Aorta (tissue), 5 donors: ENCODE measurements around the gene CDC6. TPM values are rescaled to one million over a fixed set of nuclear protein-coding genes. Genes with fewer than 3 reads are reported as not detected.
A peak's percentile ranks its signal among the peaks of the same experiment; 100 is the strongest.

ENCODE experiments used
- ATAC-seq: fragments of 200-7000 bp; cut with Tn5 transposase; one replicate; pipeline ENCODE4 v1.9.1; 2022; ENCODE audit warnings: moderate library complexity; ENCODE audit not compliant: low FRiP score
- DNase-seq, 2 donors: peaks; one replicate each; pipeline ENCODE4 v3.0.0-alpha.2; 2020
- H3K27ac ChIP-seq, 2 donors: one replicate each; pipeline ENCODE4 v1.5.1; 2013; ENCODE audit warnings: low read length in 2 of 2, mild to moderate bottlenecking in 2 of 2, moderate library complexity in 2 of 2, control low read depth in 1 of 2, inconsistent platforms in 1 of 2, low read depth in 1 of 2
- H3K27me3 ChIP-seq, 2 donors: one replicate each; pipeline ENCODE4 v1.6.1; 2013; ENCODE audit warnings: control low read depth in 1 of 2, low read length in 1 of 2, mild to moderate bottlenecking in 1 of 2, moderate library complexity in 1 of 2; ENCODE audit not compliant: insufficient read depth in 2 of 2, control insufficient read depth in 1 of 2
- H3K36me3 ChIP-seq, 2 donors: one replicate each; pipeline ENCODE4 v1.6.1; 2013; ENCODE audit warnings: control low read depth in 1 of 2, low read length in 1 of 2, mild to moderate bottlenecking in 1 of 2; ENCODE audit not compliant: insufficient read depth in 2 of 2, control insufficient read depth in 1 of 2
- H3K4me1 ChIP-seq, 2 donors: one replicate each; pipeline ENCODE4 v1.6.1; 2013; ENCODE audit warnings: low read length in 2 of 2, control low read depth in 1 of 2, mild to moderate bottlenecking in 1 of 2, moderate library complexity in 1 of 2; ENCODE audit not compliant: insufficient read depth in 2 of 2, control insufficient read depth in 1 of 2
- H3K4me3 ChIP-seq, 2 donors: one replicate each; pipeline ENCODE4 v1.5.1; 2013; ENCODE audit warnings: low read length in 2 of 2, control low read depth in 1 of 2, mild to moderate bottlenecking in 1 of 2
- H3K9me3 ChIP-seq: one replicate; pipeline ENCODE4 v1.6.1; 2013; ENCODE audit warnings: mild to moderate bottlenecking, low read length; ENCODE audit not compliant: control insufficient read depth
- WGBS, 2 donors: extraction: QIAGEN DNeasy Blood & Tissue Kit; methylation state at CpG; one replicate each; pipeline ENCODE4 v1.1.7; 2013; 5-methylcytosine and 5-hydroxymethylcytosine counted together
- intact Hi-C, 2 donors: fragments of 100-400 bp; cut with DNase I; formaldehyde crosslinking; loops; one replicate each; pipeline versions ENCODE4 v1.14.2 to v1.15.0; 2022
- polyA plus RNA-seq, 2 donors: library from polyadenylated mRNA; stranded (reverse); fragments of 200-250 nt; gene quantifications; one replicate each; pipeline ENCODE4 v1.2.3, GENCODE V29; 2013
- total RNA-seq, 2 donors: library from RNA; stranded (reverse); fragmentation: NEBNext Ultra II Directional; extraction: Animal tissue kit (Norgen Biotek cat#: 25700); gene quantifications; one replicate each; pipeline ENCODE4 v1.2.1, GENCODE V29; 2021
- donor health status: healthy with polysubstance abuse.
- donor health status: Bipolar disorder and iron deficiency.
- donor health status: DM: no; HTN: no; CAD: no.
- donor health status: DM: no; HTN: no; CAD: no.
- donor health status: DM: yes; HTN: yes; CAD: no.

CDC6 gene
- total and polyA plus RNA-seq, 4 donors, result 0.38 to 2.5 (median 1.7) TPM

DNA sequence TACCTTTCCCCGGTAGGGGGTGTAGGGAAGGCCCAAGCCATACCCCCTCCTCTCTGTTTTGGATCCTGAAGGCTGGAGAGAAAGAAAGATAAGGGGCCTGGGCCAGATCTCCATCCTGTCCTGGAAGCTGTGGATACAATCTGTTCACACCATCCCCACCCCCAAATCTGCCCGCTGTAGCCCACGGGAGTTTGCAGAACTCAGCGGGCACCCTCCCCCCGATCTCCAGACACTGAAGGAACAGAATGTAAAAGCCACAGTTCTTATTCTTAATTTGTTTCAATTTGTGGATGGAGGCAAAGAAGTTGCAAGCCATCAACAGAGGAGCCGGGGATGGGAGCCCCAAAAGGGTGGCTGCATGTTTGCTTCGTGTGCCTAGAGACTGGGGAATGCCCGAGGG lies 49.7 kb downstream of the CDC6 start:
- H3K4me1 ChIP-seq, result peaks cover 0 to 3% of the 10 kb centered on the region in 2 donors
- no peaks in the 10 kb centered on the region for H3K27me3 ChIP-seq
- H3K27ac ChIP-seq, result no peak overlapping the region
- WGBS, 2 donors, result 81 to 86% methylated on average over 8 of the region's 8 CpGs
- ATAC-seq (no peak), DNase-seq (no peak)
- no peaks in the 10 kb centered on the region for H3K36me3 ChIP-seq
- H3K9me3 ChIP-seq, result no peaks in the 10 kb centered on the region
- H3K4me3 ChIP-seq, result no peak overlapping the region
- intact Hi-C loops, result loop anchor here in 1 of 2 donors (10.0 kb wide), 1 partner anchor 243 kb away; no protein-coding TSS in a partner anchor

DNA sequence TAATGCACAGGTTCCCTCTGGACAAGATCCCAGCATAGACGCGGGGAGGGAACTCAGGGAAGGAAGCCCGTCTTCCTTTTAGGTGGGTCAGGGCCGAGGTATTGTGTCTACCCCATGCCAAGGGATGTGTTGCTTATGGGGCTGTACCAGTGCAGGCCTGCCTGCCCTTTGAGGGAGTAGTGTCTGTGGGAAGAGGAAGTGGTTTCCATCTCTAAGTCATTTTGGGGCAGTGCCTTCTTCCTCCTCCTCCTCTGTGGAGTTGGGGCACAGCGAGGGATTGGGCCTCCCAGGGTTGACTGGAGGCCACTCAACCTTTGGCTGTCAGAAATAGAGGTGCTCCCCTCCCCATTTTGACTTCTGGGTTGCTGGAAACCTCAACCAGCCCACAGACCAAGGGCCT lies 50.4 kb downstream of the CDC6 start:
- Histone ChIP-seq H3K36me3 (no peaks in the 10 kb centered on the region), H3K27me3 (no peaks in the 10 kb centered on the region), H3K9me3 (no peaks in the 10 kb centered on the region), H3K4me3 (no peak overlapping the region), H3K27ac (no peak overlapping the region), H3K4me1 (no peaks in the 10 kb centered on the region)
- 89 to 97% methylated on average over 5 of the region's 5 CpGs for WGBS, 2 donors
- ATAC-seq (no peak), DNase-seq (no peak)
- intact Hi-C loops, result loop anchor here in 1 of 2 donors (10.0 kb wide), 1 partner anchor 243 kb away; no protein-coding TSS in a partner anchor

DNA sequence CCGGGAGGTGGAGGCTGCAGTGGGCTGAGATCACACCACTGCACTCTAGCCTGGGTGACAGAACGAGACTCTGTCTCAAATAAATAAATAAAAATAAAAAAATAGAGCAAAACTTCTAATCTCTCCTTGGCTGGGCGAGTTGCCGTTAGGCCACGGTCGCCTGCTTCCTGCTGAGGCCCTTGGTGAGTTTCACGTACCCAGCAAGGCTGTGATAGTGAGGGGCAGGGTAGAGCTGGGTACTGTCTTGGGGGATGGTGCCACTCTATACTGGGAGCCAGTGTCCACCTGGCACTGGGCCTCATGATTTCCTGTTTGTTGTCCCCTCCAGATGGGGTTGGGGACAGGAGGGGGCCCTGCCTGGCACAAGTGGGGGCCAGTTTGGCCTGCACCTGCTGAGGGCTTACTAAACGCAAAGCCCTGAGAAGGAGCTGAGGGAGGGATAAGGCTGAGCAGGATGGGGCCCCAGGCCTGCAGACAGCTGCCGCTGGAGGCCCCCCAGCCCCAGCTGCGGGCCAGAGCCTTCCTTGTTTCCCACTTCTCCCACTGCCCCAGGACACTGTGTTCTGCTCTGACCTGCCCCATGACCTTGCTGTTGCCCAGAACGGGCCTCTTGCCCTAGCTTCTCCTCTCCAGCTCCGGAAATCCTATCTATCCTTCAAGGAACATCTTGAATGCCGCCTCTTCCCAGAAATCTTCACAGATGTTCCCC lies 51.4 kb downstream of the CDC6 start:
- no peak overlapping the region for H3K27ac ChIP-seq
- H3K4me3 ChIP-seq, result no peak overlapping the region
- intact Hi-C loops, result loop anchor here in 1 of 2 donors (10.0 kb wide), 1 partner anchor 244 kb away; no protein-coding TSS in a partner anchor
- H3K36me3 ChIP-seq, result no peaks in the 10 kb centered on the region
- no peaks in the 10 kb centered on the region for H3K4me1 ChIP-seq
- DNase-seq (no peak), ATAC-seq (no peak)
- H3K9me3 ChIP-seq, result no peaks in the 10 kb centered on the region
- 85 to 88% methylated on average over 13 of the region's 13 CpGs for WGBS, 2 donors
- H3K27me3 ChIP-seq, result no peaks in the 10 kb centered on the region

DNA sequence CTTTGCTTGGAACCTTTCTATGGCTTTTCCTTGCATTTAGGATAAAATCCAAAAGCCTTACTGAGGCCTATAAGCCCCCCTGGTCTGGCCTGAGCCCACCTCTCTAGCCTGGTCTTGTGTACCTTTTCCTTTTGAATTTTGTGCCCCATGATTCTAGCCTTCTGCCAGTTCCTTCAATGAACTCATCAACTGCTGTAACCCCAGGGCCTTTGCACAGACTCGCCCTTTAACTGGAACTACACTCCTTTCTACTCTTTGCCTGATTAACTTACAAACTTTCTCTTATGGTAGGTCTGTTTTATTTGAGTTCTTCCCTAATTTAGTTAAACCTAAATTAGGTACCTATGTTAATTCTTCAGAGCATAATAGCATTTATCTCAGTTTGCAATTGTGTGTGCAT lies 52.6 kb downstream of the CDC6 start:
- 96% methylated on average over 1 of the region's 1 CpG for WGBS, 2 donors
- no peaks in the 10 kb centered on the region for H3K9me3 ChIP-seq
- H3K36me3 ChIP-seq, result no peaks in the 10 kb centered on the region
- H3K4me1 ChIP-seq, result no peaks in the 10 kb centered on the region
- H3K27me3 ChIP-seq, result no peaks in the 10 kb centered on the region
- ATAC-seq (no peak), DNase-seq (no peak)
- intact Hi-C loops, result no loop called here
- H3K4me3 ChIP-seq, result no peak overlapping the region
- no peak overlapping the region for H3K27ac ChIP-seq

DNA sequence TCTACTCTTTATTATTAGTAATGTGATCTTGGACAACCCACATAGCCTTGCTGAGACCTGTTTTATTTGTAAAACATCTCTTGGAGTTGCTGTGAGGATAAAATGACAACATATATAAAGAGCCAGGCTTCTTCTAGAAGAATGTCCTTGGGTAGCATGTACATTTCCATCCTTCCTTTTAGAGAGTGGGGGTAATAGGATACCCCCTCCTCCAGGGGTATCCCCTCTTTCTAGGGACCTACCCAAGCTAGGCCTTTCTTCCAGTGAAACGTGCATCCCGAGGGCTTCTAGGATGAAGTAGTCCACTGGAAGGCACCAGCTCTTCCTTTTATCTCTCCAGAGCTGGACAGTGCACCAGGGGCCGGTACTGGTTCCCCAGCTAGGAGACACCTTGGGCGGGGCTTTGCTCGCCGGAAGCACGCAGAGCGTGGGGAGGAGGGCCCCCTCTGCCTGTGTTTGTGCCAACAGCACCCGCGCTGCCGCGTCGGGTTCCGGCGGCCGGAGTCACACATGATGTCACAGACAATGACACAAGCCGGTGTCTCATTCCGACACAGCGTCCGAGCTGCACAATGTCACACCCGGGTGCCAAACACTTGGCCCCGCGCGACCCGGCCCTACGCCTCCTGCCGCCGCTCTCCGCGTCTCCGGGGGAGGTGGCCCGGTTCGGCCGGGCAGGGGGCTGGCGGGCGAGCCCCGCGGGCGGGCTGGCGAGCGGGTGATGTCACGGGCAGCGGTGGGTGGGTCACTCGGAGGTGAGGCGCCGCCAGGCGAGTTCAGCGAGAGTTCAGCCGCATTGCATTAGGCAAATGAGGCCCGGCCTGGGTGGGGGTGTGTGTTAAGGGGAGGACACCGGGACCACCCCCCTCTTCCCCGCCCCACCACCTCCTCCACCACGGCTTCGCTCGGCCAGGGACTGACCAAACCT lies 53.5 kb downstream of the CDC6 start:
- ATAC-seq (peak; percentile 73), DNase-seq (peak; percentile 96 to 98)
- H3K4me1 ChIP-seq, result no peaks in the 10 kb centered on the region
- H3K9me3 ChIP-seq, result no peaks in the 10 kb centered on the region
- H3K4me3 ChIP-seq, result peak overlapping the region; percentile 88 to 90
- intact Hi-C loops, result no loop called here
- WGBS, 2 donors, result 1% methylated on average over 55 of the region's 55 CpGs
- H3K27me3 ChIP-seq, result no peaks in the 10 kb centered on the region
- H3K36me3 ChIP-seq, result no peaks in the 10 kb centered on the region
- peak overlapping the region; percentile 17 to 54 for H3K27ac ChIP-seq

DNA sequence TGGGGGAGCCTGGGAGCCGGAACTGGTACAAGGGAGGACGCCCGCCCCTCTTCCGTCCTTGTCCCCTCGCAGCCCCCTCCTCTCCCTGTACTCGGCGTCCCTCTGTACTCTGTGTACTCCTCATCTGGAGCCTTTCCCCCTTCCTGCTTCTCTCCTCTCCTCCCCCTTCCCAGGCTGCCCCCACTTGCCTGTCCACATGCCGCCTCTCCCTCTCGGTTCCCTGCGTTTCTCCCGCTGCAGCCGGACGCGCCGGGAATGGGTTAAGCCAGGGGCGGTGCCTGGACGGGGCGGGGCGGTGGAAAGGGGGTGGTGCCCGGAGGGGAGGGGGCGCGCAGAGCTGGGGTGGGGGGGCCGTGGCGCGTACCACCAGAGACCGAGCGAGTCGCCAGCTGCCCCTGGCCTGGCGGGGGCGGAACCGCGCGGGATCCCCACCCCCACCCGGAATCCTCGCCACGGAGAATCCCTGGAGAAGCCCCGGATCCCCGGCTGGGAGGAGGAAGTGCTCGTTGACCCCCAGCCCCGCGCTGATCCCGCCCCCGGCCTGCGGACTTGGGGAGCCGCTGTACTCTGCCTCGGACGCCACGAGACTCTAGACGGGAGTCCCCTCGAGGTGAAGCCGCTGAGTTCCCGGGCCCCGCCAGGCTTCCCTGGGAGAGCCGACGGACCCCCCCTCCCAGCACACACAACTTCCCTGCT lies 54.3 kb downstream of the CDC6 start:
- Histone ChIP-seq H3K36me3 (no peaks in the 10 kb centered on the region), H3K27ac (peak overlapping the region; percentile 17 to 69), H3K4me3 (peak overlapping the region; percentile 88 to 90), H3K4me1 (no peaks in the 10 kb centered on the region), H3K9me3 (no peaks in the 10 kb centered on the region), H3K27me3 (no peaks in the 10 kb centered on the region)
- 0 to 1% methylated on average over 32 to 55 of the region's 55 CpGs for WGBS, 2 donors
- intact Hi-C loops, result no loop called here
- DNase-seq (peak; percentile 91 to 94), ATAC-seq (peak; percentile 80)

DNA sequence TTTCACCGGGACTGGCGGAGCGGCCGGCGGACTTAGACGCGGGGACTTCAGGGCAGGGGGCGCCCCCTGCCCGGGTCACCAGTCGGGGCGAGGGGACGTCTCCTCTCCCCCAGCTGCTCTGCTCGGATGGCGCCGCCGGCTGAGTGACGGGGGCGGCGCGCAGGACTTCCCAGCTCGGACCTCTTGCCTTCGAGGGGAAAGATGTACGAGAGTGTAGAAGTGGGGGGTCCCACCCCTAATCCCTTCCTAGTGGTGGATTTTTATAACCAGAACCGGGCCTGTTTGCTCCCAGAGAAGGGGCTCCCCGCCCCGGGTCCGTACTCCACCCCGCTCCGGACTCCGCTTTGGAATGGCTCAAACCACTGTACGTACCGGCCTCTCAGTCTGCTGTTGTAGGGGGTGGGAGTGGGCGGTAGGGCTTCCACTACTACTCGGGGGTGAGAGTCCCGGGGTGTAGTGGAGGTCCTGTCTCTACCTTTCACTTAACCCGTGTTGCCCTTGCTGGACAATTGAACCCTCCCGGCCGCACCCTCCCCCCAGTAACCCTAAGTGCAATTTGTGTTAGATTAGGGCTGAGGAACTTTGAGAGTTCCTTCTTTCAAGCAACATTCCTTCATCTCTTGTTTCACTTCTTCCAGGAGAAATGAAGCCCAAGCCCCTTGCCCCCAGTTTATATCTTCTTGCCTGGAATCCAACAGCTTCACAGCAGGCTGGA lies 55.0 kb downstream of the CDC6 start:
- Histone ChIP-seq H3K36me3 (no peaks in the 10 kb centered on the region), H3K4me3 (peak overlapping the region; percentile 88 to 90), H3K9me3 (no peaks in the 10 kb centered on the region), H3K27ac (peak overlapping the region in 1 of 2 donors; percentile 69), H3K27me3 (no peaks in the 10 kb centered on the region), H3K4me1 (no peaks in the 10 kb centered on the region)
- intact Hi-C loops, result no loop called here
- DNase-seq (no peak), ATAC-seq (no peak)
- WGBS, 2 donors, result 2% methylated on average over 33 to 38 of the region's 38 CpGs
